ENCODE data around the gene ELMOD3. TPM values are rescaled to one million over a fixed set of nuclear protein-coding genes. Genes with fewer than 3 reads are reported as not detected.

ELMOD3 gene
- polyA plus RNA-seq, 1 donor (not counting 4 experiments of a cell fraction or from before 2014, with no cell fraction given): 20.1 TPM

DNA sequence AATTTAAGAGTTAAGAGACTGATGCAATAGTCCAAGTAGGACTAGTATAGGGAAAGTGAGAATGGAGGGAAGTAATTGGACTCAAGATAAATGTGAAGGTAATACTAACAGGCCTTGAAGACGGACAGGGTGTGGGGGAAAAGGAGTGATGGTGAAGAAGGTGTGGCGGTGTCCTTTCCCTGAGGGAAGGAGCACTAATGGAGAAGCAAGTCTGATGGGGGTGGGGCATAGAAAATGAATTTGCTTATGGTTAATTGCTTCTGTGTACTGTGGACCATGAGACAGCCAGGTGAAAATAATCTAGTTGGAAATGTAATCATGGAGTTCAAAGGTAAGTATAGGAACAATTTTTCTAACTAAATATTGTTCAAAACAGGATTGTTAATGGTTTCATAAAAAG, 19.6 kb upstream of the ELMOD3 start:
- dilution Hi-C loops (cut with MboI; ENCODE audit: extremely low pct_ligation_motif_present, low sequenced_read_pairs): no loop called here
- TF ChIP-seq CTCF (optimal IDR thresholded peaks at IDR 0.05 in 1 of 3, IDR thresholded peaks at IDR 0.05 in 1 of 3, conservative IDR thresholded peaks at IDR 0.05 in 1 of 3; ENCODE audit: extremely low read depth in 1 of 3, insufficient read depth in 2 of 3, low read length in 3 of 3) (no peak), EZH2 (IDR thresholded peaks at IDR 0.05; ENCODE audit: low read length) (no peak)
- no peak overlapping the region for H3K4me3 ChIP-seq (ENCODE audit: control insufficient read depth in 2 of 3, extremely low read depth in 1 of 3, insufficient read depth in 2 of 3, low read depth in 1 of 3, low read length in 3 of 3)

GRCh38 chr2:85340034-85340892, 14.3 kb upstream of the ELMOD3 start:
- Histone ChIP-seq H3K27ac (ENCODE audit: control insufficient read depth, insufficient read depth, low read length) (no peak overlapping the region), H3K4me1 (ENCODE audit: control insufficient read depth, extremely low read depth, insufficient read depth, low read length) (no peaks in the 10 kb centered on the region), H3K4me2 (ENCODE audit: control insufficient read depth, extremely low read depth, insufficient read depth, low read depth, low read length) (no peak overlapping the region), H4K20me1 (ENCODE audit: control insufficient read depth, extremely low read depth, insufficient read depth, low read length) (no peaks in the 10 kb centered on the region), H3K9me3 (ENCODE audit: control insufficient read depth, low read depth, low read length) (no peaks in the 10 kb centered on the region), H3K9me1 (ENCODE audit: control insufficient read depth, extremely low read depth, insufficient read depth, low read length) (no peaks in the 10 kb centered on the region), H3K79me2 (ENCODE audit: control insufficient read depth, insufficient read depth, low read length) (no peaks in the 10 kb centered on the region), H3K27me3 (ENCODE audit: control insufficient read depth, extremely low read depth, insufficient read depth, low read length) (no peaks in the 10 kb centered on the region), H3K4me3 (ENCODE audit: control insufficient read depth in 2 of 3, extremely low read depth in 1 of 3, insufficient read depth in 2 of 3, low read depth in 1 of 3, low read length in 3 of 3) (no peak overlapping the region), H2AFZ (ENCODE audit: control insufficient read depth, low read length) (no peak overlapping the region), H3K36me3 (ENCODE audit: control insufficient read depth in 2 of 2, extremely low read depth in 1 of 2, insufficient read depth in 2 of 2, low read length in 2 of 2) (peaks cover 9 to 13% of the 10 kb centered on the region in 2 experiments), H3K9ac (ENCODE audit: control insufficient read depth, extremely low read depth, insufficient read depth, low read length) (no peak overlapping the region)
- dilution Hi-C loops (cut with MboI; ENCODE audit: extremely low pct_ligation_motif_present, low sequenced_read_pairs): no loop called here
- no peak for DNase-seq (ENCODE audit: low read depth, low spot score)
- TF ChIP-seq EZH2 (IDR thresholded peaks at IDR 0.05; ENCODE audit: low read length) (no peak), CTCF (optimal IDR thresholded peaks at IDR 0.05 in 1 of 3, IDR thresholded peaks at IDR 0.05 in 1 of 3, conservative IDR thresholded peaks at IDR 0.05 in 1 of 3; ENCODE audit: extremely low read depth in 1 of 3, insufficient read depth in 2 of 3, low read length in 3 of 3) (no peak)
- FAIRE-seq: no peak

More for the DNA sequence above, 19.6 kb upstream of the ELMOD3 start:
- H2AFZ ChIP-seq (ENCODE audit: control insufficient read depth, low read length): no peak overlapping the region
- H3K9me3 ChIP-seq (ENCODE audit: control insufficient read depth, low read depth, low read length): no peaks in the 10 kb centered on the region
- no peaks in the 10 kb centered on the region for H3K79me2 ChIP-seq (ENCODE audit: control insufficient read depth, insufficient read depth, low read length)
- DNase-seq (ENCODE audit: low read depth, low spot score) (no peak), FAIRE-seq (no peak)
- H3K9me1 ChIP-seq (ENCODE audit: control insufficient read depth, extremely low read depth, insufficient read depth, low read length): no peaks in the 10 kb centered on the region
- no peak overlapping the region for H3K4me2 ChIP-seq (ENCODE audit: control insufficient read depth, extremely low read depth, insufficient read depth, low read depth, low read length)
- H3K36me3 ChIP-seq (ENCODE audit: control insufficient read depth in 2 of 2, extremely low read depth in 1 of 2, insufficient read depth in 2 of 2, low read length in 2 of 2): no peaks in the 10 kb centered on the region
- no peaks in the 10 kb centered on the region for H3K4me1 ChIP-seq (ENCODE audit: control insufficient read depth, extremely low read depth, insufficient read depth, low read length)
- H4K20me1 ChIP-seq (ENCODE audit: control insufficient read depth, extremely low read depth, insufficient read depth, low read length): no peaks in the 10 kb centered on the region
- H3K9ac ChIP-seq (ENCODE audit: control insufficient read depth, extremely low read depth, insufficient read depth, low read length): no peak overlapping the region
- no peaks in the 10 kb centered on the region for H3K27me3 ChIP-seq (ENCODE audit: control insufficient read depth, extremely low read depth, insufficient read depth, low read length)
- no peak overlapping the region for H3K27ac ChIP-seq (ENCODE audit: control insufficient read depth, insufficient read depth, low read length)

All from keratinocyte (primary cell).